H9 (cell line): Measurements from ENCODE around the gene PUS3. TPM values are rescaled to one million over a fixed set of nuclear protein-coding genes. Genes with fewer than 3 reads are reported as not detected.

ENCODE experiments used
- DNase-seq: peaks from one replicate; pipeline ENCODE4 v3.0.0-alpha.2; 2017
- H2AFZ ChIP-seq: one replicate; pipeline ENCODE4 v1.6.1; 2013; ENCODE audit warnings: mild to moderate bottlenecking, low read length, control low read depth, moderate library complexity
- H2AK5ac ChIP-seq: 2 replicates; pipeline ENCODE4 v1.6.1; 2013; ENCODE audit warnings: low read length, control low read depth, mixed read lengths; ENCODE audit not compliant: insufficient read length
- H2BK120ac ChIP-seq: one replicate; pipeline ENCODE4 v1.6.1; 2013; ENCODE audit warnings: low read depth, mild to moderate bottlenecking, low read length, control low read depth, inconsistent platforms; ENCODE audit not compliant: poor library complexity, severe bottlenecking
- H2BK12ac ChIP-seq: 2 replicates; pipeline ENCODE4 v1.6.1; 2013; ENCODE audit warnings: low read length, control low read depth, mixed read lengths, low read depth; ENCODE audit not compliant: insufficient read length
- H2BK15ac ChIP-seq: 2 replicates; pipeline ENCODE4 v1.6.1; 2013; ENCODE audit warnings: low read depth, low read length, control low read depth
- H2BK20ac ChIP-seq: one replicate; pipeline ENCODE4 v1.6.1; 2013; ENCODE audit warnings: low read depth, mild to moderate bottlenecking, low read length, control low read depth, inconsistent platforms; ENCODE audit not compliant: poor library complexity, severe bottlenecking
- H2BK5ac ChIP-seq: 2 replicates; pipeline ENCODE4 v1.6.1; 2013; ENCODE audit warnings: low read length, control low read depth, mixed read lengths; ENCODE audit not compliant: insufficient read length
- H3K14ac ChIP-seq: 2 replicates; pipeline ENCODE4 v1.6.1; 2013; ENCODE audit warnings: low read length, control low read depth; ENCODE audit not compliant: insufficient read depth
- H3K18ac ChIP-seq: 2 replicates; pipeline ENCODE4 v1.6.1; 2013; ENCODE audit warnings: low read depth, mild to moderate bottlenecking, mixed read lengths, low read length, control low read depth; ENCODE audit not compliant: insufficient read length
- H3K23ac ChIP-seq: 2 replicates; pipeline ENCODE4 v1.6.1; 2013; ENCODE audit warnings: low read length, control low read depth, mixed read lengths, low read depth; ENCODE audit not compliant: insufficient read length
- H3K23me2 ChIP-seq: 2 replicates; pipeline ENCODE4 v1.6.1; 2013; ENCODE audit warnings: low read depth, mild to moderate bottlenecking, mixed read lengths, low read length, control low read depth; ENCODE audit not compliant: insufficient read length, poor library complexity, severe bottlenecking
- H3K27ac ChIP-seq: 2 replicates; pipeline ENCODE4 v1.5.1; 2013; ENCODE audit warnings: low read length, control low read depth, mixed read lengths, low read depth; ENCODE audit not compliant: insufficient read length
- H3K27me3 ChIP-seq: 2 replicates; pipeline ENCODE4 v1.6.1; 2013; ENCODE audit warnings: low read length, control low read depth, inconsistent platforms; ENCODE audit not compliant: insufficient read depth
- H3K4ac ChIP-seq: 2 replicates; pipeline ENCODE4 v1.6.1; 2013; ENCODE audit warnings: low read depth, mild to moderate bottlenecking, control low read depth, inconsistent platforms, low read length, moderate library complexity
- H3K4me1 ChIP-seq: 2 replicates; pipeline ENCODE4 v1.6.1; 2013; ENCODE audit warnings: low read length, control low read depth, inconsistent platforms; ENCODE audit not compliant: insufficient read depth
- H3K4me2 ChIP-seq: 2 replicates; pipeline ENCODE4 v1.6.1; 2013; ENCODE audit warnings: low read length, control low read depth, mixed read lengths; ENCODE audit not compliant: insufficient read length, insufficient read depth
- H3K56ac ChIP-seq: 2 replicates; pipeline ENCODE4 v1.6.1; 2013; ENCODE audit warnings: low read depth, mild to moderate bottlenecking, mixed read lengths, low read length, control low read depth; ENCODE audit not compliant: insufficient read length
- H3K79me1 ChIP-seq: 2 replicates; pipeline ENCODE4 v1.6.1; 2013; ENCODE audit warnings: low read depth, mild to moderate bottlenecking, moderate library complexity, low read length, control low read depth, inconsistent platforms; ENCODE audit not compliant: insufficient read depth, poor library complexity, severe bottlenecking
- H3K79me2 ChIP-seq: 2 replicates; pipeline ENCODE4 v1.6.1; 2013; ENCODE audit warnings: low read length, control low read depth, inconsistent platforms; ENCODE audit not compliant: insufficient read depth
- H3K9ac ChIP-seq: 2 replicates; pipeline ENCODE4 v1.6.1; 2013; ENCODE audit warnings: low read length, control low read depth, mixed read lengths; ENCODE audit not compliant: insufficient read length; ENCODE audit errors: extremely low read depth
- H3K9me3 ChIP-seq: one replicate; pipeline ENCODE4 v1.6.1; 2013; ENCODE audit warnings: low read depth, low read length, inconsistent platforms; ENCODE audit not compliant: control insufficient read depth
- H3T11ph ChIP-seq: one replicate; pipeline ENCODE4 v1.6.1; 2013; ENCODE audit warnings: mild to moderate bottlenecking, low read length, control low read depth, inconsistent platforms
- H4K20me1 ChIP-seq: one replicate; pipeline ENCODE4 v1.6.1; 2013; ENCODE audit not compliant: control insufficient read depth, insufficient read length, insufficient read depth
- H4K5ac ChIP-seq: 2 replicates; pipeline ENCODE4 v1.6.1; 2013; ENCODE audit warnings: low read depth, mild to moderate bottlenecking, mixed read lengths, low read length, control low read depth; ENCODE audit not compliant: insufficient read length
- H4K8ac ChIP-seq: replicated peaks from 2 replicates; pipeline ENCODE4 v1.6.1; 2013; ENCODE audit warnings: low read length, control low read depth, mixed read lengths, low read depth; ENCODE audit not compliant: insufficient read length
- H4K91ac ChIP-seq: 2 replicates; pipeline ENCODE4 v1.6.1; 2013; ENCODE audit warnings: low read depth, mild to moderate bottlenecking, moderate library complexity, mixed read lengths, low read length, control low read depth; ENCODE audit not compliant: insufficient read length
- H3K27ac Mint-ChIP-seq, 3 experiments: 2 replicates in 2 of 3; 3 replicates in 1 of 3; pipeline ENCODE4 v1.8.0; 2020 to 2021; ENCODE audit warnings: mixed read lengths in 3 of 3, mild to moderate bottlenecking in 1 of 3, moderate library complexity in 1 of 3
- H3K27me3 Mint-ChIP-seq: 2 replicates; pipeline ENCODE4 v1.8.0; 2021; ENCODE audit warnings: low read depth, mild to moderate bottlenecking, moderate library complexity, mixed read lengths
- H3K36me3 Mint-ChIP-seq, 3 experiments: 2 replicates in 2 of 3; 3 replicates in 1 of 3; pipeline ENCODE4 v1.8.0; 2020 to 2021; ENCODE audit warnings: low read depth in 3 of 3, mixed read lengths in 3 of 3; ENCODE audit not compliant: insufficient read depth in 1 of 3
- H3K4me1 Mint-ChIP-seq, 2 experiments: 2 replicates each; pipeline ENCODE4 v1.8.0; 2020; ENCODE audit warnings: mixed read lengths in 2 of 2
- H3K4me3 Mint-ChIP-seq, 2 experiments: 2 replicates in 1 of 2; 3 replicates in 1 of 2; pipeline ENCODE4 v1.8.0; 2020 to 2021; ENCODE audit warnings: mild to moderate bottlenecking in 2 of 2, mixed read lengths in 2 of 2, moderate library complexity in 1 of 2
- H3K9me3 Mint-ChIP-seq, 2 experiments: 2 replicates in 1 of 2; 3 replicates in 1 of 2; pipeline ENCODE4 v1.8.0; 2020; ENCODE audit warnings: mild to moderate bottlenecking in 2 of 2, mixed read lengths in 2 of 2, moderate library complexity in 1 of 2
- CTCF ChIP-seq: fragments of 200-600 bp; sonication (generic); conservative IDR thresholded peaks from 3 replicates; pipeline ENCODE4 v1.8.0; 2021; ENCODE audit warnings: antibody characterized with exemption, mild to moderate bottlenecking
- WGBS: extraction: QIAGEN DNeasy Blood & Tissue Kit; methylation state at CpG from one replicate; pipeline ENCODE4 v1.1.7; 2013; ENCODE audit warnings: missing lambda C conversion rate, low lambda C conversion rate, mixed read lengths; ENCODE audit not compliant: insufficient read length; ENCODE audit errors: extremely low coverage; 5-methylcytosine and 5-hydroxymethylcytosine counted together
- total RNA-seq: library from RNA; stranded (reverse); gene quantifications from 2 replicates; pipeline ENCODE4 v1.2.1, GENCODE V29; 2021

Gene PUS3
- total RNA-seq, 1 experiment from 2014 or later = 20.0 TPM

GRCh38 chr11:125948278-125949051 is 45.5 kb upstream of the PUS3 start:
- Histone ChIP-seq H3K4ac (no peak overlapping the region), H2BK12ac (no peak overlapping the region), H3T11ph (no peak overlapping the region), H2AFZ (no peak overlapping the region), H4K20me1 (no peaks in the 10 kb centered on the region), H2BK15ac (no peak overlapping the region), H4K91ac (no peak overlapping the region), H2BK20ac (no peak overlapping the region), H4K8ac (no peak overlapping the region), H3K56ac (no peak overlapping the region), H3K9me3 (no peaks in the 10 kb centered on the region), H3K14ac (no peak overlapping the region), H2BK5ac (no peak overlapping the region), H3K79me2 (no peaks in the 10 kb centered on the region), H3K23me2 (no peaks in the 10 kb centered on the region), H3K27ac (no peak overlapping the region), H2AK5ac (no peak overlapping the region), H3K27me3 (no peaks in the 10 kb centered on the region), H4K5ac (no peak overlapping the region), H3K4me2 (no peak overlapping the region), H3K23ac (no peak overlapping the region), H3K4me1 (no peaks in the 10 kb centered on the region), H3K79me1 (no peaks in the 10 kb centered on the region), H3K9ac (no peak overlapping the region), H3K18ac (no peak overlapping the region), H2BK120ac (no peak overlapping the region)
- TF ChIP-seq CTCF = no peak
- Mint-ChIP-seq H3K4me3 (no peak overlapping the region), H3K9me3 (no peaks in the 10 kb centered on the region), H3K27me3 (no peaks in the 10 kb centered on the region; the same call in 1 of the 2 replicates), H3K27ac (no peak overlapping the region), H3K36me3 (no peaks in the 10 kb centered on the region), H3K4me1 (peaks cover 8 to 18% of the 10 kb centered on the region in 2 experiments)
- WGBS = no CpG with 5 or more reads among the region's 23 CpGs
- no peak for DNase-seq
